Right lobe of liver (tissue), 4 donors: ENCODE results near the gene LDLR.
"Not testable (repeated sequence)": the region's sequence is repeated elsewhere in the genome, so short reads cannot be mapped to it uniquely, and the experiment has no call there.

Experiments used
- POLR2A ChIP-seq: fragments of 450-650 bp; IDR thresholded peaks from one replicate; pipeline ENCODE4 v1.6.1; 2017; ENCODE audit warnings: antibody characterized with exemption, mild to moderate bottlenecking
- TF ChIP-seq, protein P1 (sequence below), 4 donors: fragments of 200-600 bp in 3 of 4; fragments of 450-650 bp in 1 of 4; IDR thresholded peaks; one replicate each; pipeline versions ENCODE4 v1.5.1 to v1.8.0; 2016 to 2022; ENCODE audit warnings: antibody characterized with exemption in 4 of 4, mild to moderate bottlenecking in 2 of 4
- donor health status: DM: no; HTN: no; CAD: no.
- donor health status: DM: no; HTN: no; CAD: no.
- donor health status: DM: no; HTN: yes; CAD: no.

DNA sequence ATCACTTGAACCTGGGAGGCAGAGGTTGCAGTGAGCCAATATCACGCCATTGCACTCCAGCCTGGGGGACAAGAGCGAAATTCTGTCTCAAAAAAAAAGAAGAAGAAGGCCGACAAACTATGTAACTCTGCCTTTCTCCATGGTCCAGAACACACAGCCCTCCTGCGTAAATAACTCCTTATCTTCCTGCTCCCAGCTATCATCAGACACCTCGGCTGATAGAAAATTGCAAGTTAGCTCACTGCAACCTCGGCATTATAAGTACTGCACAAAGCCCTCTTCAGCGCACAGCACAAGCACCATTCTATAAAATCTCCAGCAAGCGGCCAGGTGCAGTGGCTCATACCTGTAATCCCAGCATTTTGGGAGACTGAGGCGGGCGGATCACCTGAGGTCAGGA lies 14.4 kb downstream of the LDLR start:
- TF ChIP-seq POLR2A, result not testable (repeated sequence)
- TF ChIP-seq, protein P1, sequence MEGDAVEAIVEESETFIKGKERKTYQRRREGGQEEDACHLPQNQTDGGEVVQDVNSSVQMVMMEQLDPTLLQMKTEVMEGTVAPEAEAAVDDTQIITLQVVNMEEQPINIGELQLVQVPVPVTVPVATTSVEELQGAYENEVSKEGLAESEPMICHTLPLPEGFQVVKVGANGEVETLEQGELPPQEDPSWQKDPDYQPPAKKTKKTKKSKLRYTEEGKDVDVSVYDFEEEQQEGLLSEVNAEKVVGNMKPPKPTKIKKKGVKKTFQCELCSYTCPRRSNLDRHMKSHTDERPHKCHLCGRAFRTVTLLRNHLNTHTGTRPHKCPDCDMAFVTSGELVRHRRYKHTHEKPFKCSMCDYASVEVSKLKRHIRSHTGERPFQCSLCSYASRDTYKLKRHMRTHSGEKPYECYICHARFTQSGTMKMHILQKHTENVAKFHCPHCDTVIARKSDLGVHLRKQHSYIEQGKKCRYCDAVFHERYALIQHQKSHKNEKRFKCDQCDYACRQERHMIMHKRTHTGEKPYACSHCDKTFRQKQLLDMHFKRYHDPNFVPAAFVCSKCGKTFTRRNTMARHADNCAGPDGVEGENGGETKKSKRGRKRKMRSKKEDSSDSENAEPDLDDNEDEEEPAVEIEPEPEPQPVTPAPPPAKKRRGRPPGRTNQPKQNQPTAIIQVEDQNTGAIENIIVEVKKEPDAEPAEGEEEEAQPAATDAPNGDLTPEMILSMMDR (IDR thresholded peaks at IDR 0.05), result not testable (repeated sequence)
